Fibroblast of pulmonary artery (primary cell): ENCODE measurements around the gene MOV10L1.
"Not testable (repeated sequence)": the region's sequence is repeated elsewhere in the genome, so short reads cannot be mapped to it uniquely, and the experiment has no call there.

Source experiments
- DNase-seq: peaks from one replicate; pipeline ENCODE4 v3.0.0-alpha.2; 2010; ENCODE audit warnings: low read depth
- H3K4me3 ChIP-seq: replicated peaks from 2 replicates; pipeline ENCODE4 v1.5.1; 2011; ENCODE audit warnings: low read depth, mild to moderate bottlenecking, control low read depth, low read length, moderate library complexity
- TF ChIP-seq, protein P1 (sequence below): IDR thresholded peaks from 2 replicates; pipeline ENCODE4 v1.5.1; 2011; ENCODE audit warnings: mild to moderate bottlenecking, control low read depth, low read length, inconsistent platforms; ENCODE audit errors: missing control alignments

MOV10L1 gene

DNA sequence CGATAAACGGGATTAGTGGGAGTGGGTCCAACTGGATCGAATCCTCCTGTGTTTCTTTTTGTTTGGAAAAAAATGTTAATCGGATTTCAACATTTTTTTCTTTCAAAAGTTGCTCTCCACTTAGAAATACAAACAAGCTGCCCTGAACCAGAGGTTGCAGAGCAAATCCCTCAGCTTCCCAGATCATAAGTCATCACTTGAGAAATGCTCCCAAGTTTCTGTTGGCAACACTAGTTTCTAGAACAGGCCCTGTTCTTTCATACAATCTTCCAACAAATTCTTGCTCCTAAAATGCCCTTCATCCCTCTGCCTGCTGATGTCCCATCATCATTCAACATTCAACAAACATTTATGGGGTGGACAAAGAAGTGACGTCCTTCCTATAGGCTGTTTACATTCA, 3.3 kb upstream of the MOV10L1 start:
- DNase-seq = peak; percentile 72
- TF ChIP-seq, protein P1, sequence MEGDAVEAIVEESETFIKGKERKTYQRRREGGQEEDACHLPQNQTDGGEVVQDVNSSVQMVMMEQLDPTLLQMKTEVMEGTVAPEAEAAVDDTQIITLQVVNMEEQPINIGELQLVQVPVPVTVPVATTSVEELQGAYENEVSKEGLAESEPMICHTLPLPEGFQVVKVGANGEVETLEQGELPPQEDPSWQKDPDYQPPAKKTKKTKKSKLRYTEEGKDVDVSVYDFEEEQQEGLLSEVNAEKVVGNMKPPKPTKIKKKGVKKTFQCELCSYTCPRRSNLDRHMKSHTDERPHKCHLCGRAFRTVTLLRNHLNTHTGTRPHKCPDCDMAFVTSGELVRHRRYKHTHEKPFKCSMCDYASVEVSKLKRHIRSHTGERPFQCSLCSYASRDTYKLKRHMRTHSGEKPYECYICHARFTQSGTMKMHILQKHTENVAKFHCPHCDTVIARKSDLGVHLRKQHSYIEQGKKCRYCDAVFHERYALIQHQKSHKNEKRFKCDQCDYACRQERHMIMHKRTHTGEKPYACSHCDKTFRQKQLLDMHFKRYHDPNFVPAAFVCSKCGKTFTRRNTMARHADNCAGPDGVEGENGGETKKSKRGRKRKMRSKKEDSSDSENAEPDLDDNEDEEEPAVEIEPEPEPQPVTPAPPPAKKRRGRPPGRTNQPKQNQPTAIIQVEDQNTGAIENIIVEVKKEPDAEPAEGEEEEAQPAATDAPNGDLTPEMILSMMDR = no peak
- H3K4me3 ChIP-seq = no peak overlapping the region

DNA sequence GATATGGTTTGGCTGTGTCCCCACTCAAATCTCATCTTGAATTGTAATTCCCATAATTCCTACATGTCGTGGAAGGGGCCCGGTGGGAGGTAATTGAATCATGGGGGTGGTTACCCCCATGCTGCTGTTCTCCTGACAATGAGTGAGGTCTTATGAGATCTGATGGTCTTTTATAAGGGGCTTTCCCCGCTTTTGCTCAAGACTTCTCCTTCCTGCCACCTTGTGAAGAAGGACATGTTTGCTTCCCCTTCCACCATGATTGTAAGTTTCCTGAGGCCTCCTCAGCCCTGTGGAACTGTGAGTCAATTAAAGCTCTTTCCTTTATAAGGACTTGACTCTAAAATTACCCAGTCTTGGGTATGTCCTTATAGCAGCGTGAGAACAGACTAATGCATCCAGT, 2.8 kb upstream of the MOV10L1 start:
- DNase-seq = not testable (repeated sequence)

DNA sequence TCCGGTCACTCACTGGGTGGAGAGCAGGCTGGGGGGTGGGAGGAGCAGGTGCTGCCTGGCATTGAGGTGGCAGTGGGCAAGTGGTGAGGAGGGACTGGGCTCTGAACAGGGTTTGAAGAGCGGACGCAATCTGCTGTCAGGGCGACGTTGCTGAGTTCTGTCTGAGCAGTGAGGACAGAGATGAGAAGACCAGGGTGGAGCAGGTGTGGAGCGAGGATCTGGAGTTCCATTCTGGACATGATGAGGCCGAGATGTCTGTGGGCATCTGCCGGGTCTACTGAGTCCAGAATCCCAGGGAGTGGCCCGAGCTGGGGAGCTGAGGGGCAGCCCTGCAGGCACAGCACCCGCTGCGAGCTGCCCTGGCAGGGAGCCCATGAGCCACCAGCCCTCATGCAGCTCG, 2.2 kb upstream of the MOV10L1 start:
- no peak for DNase-seq
- H3K4me3 ChIP-seq = no peak overlapping the region
- TF ChIP-seq, protein P1 = no peak

More for the DNA sequence above, 2.8 kb upstream of the MOV10L1 start:
- H3K4me3 ChIP-seq = not testable (repeated sequence)

DNA sequence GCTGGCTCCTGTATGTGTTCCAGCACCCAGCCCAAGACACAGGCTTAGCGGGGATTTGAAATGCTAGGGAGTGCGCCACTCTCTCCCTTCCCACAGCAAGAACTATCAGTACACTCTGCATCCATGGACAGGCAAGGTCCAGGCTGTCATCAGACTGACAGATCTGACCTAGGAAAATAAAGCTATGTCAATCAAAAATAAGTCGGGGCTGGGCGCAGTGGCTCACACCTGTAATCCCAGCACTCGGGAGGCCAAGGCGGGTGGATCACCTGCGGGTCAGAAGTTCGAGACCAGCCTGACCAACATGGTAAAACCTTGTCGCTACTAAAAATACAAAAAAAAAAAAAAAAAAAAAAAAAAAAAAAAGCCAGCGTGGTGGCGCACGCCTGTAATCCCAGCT, 1.7 kb upstream of the MOV10L1 start:
- no peak for DNase-seq
- TF ChIP-seq, protein P1 = no peak
- no peak overlapping the region for H3K4me3 ChIP-seq

DNA sequence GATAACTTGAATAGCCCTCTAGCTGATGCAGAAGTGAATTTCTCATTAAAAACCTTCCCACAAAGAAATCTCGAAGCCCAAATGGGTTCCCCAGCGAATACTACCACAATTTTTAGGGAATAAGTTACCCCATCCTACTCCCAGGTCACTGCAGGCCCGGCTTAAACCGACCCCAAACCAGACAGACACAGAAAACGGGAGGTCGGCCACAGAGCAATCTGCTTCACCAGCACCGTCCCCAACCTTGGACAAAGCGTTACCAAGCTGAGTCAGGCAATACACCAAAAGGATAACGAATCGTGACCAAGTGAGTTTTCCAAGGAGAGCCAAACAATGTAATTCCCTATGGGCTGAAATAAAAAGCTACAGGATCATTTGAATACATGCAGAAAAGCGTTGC, 575 bp upstream of the MOV10L1 start:
- TF ChIP-seq, protein P1 = no peak
- DNase-seq = no peak
- no peak overlapping the region for H3K4me3 ChIP-seq

DNA sequence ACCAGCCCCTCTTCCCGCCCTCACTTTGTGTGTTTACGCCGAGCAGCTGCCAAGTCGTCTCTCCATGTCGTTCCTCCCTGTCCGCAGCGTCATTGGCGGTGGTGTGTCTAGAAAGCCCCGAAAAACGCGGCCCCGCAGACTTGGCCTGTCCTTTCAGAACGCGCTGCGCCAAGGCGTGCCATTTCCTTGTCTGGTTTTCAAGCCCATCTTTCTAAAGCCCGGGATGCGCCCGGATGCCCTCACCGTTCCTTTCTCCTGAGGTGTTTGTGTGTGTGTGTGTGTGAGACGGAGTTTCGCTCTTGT, 557 bp downstream of the MOV10L1 start:
- no peak overlapping the region for H3K4me3 ChIP-seq
- TF ChIP-seq, protein P1 = no peak
- DNase-seq = no peak

DNA sequence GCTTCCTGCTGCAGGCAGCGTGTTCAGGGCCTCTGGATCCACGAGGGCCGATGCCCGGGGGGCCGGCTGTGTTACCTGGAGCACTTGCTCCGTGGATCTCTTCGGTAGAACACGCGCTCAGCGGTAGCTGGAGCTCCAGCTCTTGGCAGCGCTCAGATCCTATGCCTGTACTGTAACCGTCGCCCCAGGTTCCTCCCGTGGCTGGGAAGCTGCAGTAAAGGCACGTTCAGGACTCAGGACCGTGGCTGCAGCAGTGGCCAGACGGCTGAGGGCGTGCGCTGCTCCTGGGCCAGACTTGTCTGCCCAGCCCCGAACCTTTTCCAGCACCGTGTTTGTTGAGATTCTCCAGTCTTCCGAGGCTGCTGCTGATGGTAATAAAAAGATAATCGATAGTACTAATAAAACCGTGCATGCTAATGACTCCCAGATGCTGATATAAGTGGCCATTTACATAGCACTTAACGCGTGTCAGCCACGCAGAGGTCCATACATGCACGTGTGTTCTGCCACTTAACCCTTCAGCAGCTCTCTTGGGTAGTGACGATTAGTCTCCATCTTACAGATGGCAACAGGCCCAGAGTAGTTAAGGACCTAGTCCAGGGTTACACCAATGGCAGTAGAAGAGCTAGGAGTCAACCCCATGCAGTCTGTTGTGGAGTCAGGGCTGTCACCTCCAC, 1.4 kb downstream of the MOV10L1 start:
- DNase-seq = no peak
- H3K4me3 ChIP-seq = no peak overlapping the region
- TF ChIP-seq, protein P1 = no peak

DNA sequence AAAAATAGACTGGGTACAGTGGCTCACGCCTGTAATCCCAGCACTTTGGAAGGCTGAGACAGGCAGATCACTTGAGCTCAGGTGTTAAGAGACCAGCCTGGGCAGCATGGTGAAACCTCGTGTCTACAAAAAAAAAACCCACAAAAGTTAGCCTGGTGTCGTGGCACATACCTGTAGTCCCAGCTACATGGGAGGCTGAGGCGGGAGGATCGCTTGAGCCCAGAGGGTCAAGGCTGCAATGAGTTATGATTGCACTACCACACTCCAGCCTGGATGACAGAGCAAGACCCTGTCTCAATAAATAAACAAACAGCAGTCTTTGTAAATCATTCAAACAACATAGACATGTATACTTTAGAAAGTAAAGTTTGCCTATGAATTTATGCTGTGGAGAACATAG, 2.5 kb downstream of the MOV10L1 start:
- no peak overlapping the region for H3K4me3 ChIP-seq
- TF ChIP-seq, protein P1 = no peak
- DNase-seq = no peak
